HepG2 (cell line): ENCODE results near the gene SH3PXD2A. TPM values are rescaled to one million over a fixed set of nuclear protein-coding genes. Genes with fewer than 3 reads are reported as not detected.

ENCODE experiments used
- ELF3 ChIP-seq: IDR thresholded peaks from 2 replicates; pipeline ENCODE4 v1.6.1; 2016; ENCODE audit warnings: missing genetic modification reagents, missing compliant biosample characterization
- FOXP4 ChIP-seq: sonication (generic); formaldehyde crosslinking; IDR thresholded peaks from 2 replicates; pipeline ENCODE4 v1.4.0; 2020; ENCODE audit warnings: missing genetic modification reagents
- NCOA2 ChIP-seq: sonication (generic); formaldehyde crosslinking; IDR thresholded peaks from 2 replicates; pipeline ENCODE4 v1.8.0; 2022; ENCODE audit warnings: inconsistent platforms
- POLR2G ChIP-seq: fragments of 200-400 bp; formaldehyde crosslinking; IDR thresholded peaks from 2 replicates; pipeline ENCODE4 v1.6.1; 2018; ENCODE audit warnings: mild to moderate bottlenecking, low read depth, low read length, moderate library complexity
- PRPF4 ChIP-seq: fragments of 200-400 bp; formaldehyde crosslinking; IDR thresholded peaks from 2 replicates; pipeline ENCODE4 v1.6.1; 2016; ENCODE audit warnings: low read length, low read depth; ENCODE audit not compliant: poor library complexity, severe bottlenecking
- SAP130 ChIP-seq: IDR thresholded peaks from 2 replicates; pipeline ENCODE4 v1.6.1; 2016; ENCODE audit warnings: low read depth
- SIN3A ChIP-seq: IDR thresholded peaks from 2 replicates; pipeline ENCODE4 v1.6.1; 2011; ENCODE audit warnings: low read depth, mild to moderate bottlenecking, control low read depth, low read length, borderline replicate concordance
- TCF7 ChIP-seq: sonication (generic); IDR thresholded peaks from 2 replicates; pipeline ENCODE4 v1.6.1; 2016; ENCODE audit warnings: antibody characterized with exemption, low read depth
- TEAD3 ChIP-seq: optimal IDR thresholded peaks from 2 replicates; pipeline ENCODE3; 2016; ENCODE audit warnings: borderline replicate concordance
- ZBTB4 ChIP-seq: sonication (generic); formaldehyde crosslinking; IDR thresholded peaks from 2 replicates; pipeline ENCODE4 v1.4.0; 2020; ENCODE audit warnings: missing genetic modification reagents, mild to moderate bottlenecking, borderline replicate concordance
- ZFP1 ChIP-seq: IDR thresholded peaks from 2 replicates; pipeline ENCODE4 v1.6.1; 2016
- ZFP36 ChIP-seq: fragments of 150-350 bp; IDR thresholded peaks from 2 replicates; pipeline ENCODE4 v1.6.1; 2018; ENCODE audit warnings: borderline replicate concordance, low read length, low read depth; ENCODE audit not compliant: partially characterized antibody
- ZGPAT ChIP-seq: IDR thresholded peaks from 2 replicates; pipeline ENCODE4 v1.6.1; 2016; ENCODE audit warnings: mild to moderate bottlenecking
- ZMYM3 ChIP-seq: sonication (generic); formaldehyde crosslinking; IDR thresholded peaks from 2 replicates; pipeline ENCODE4 v1.5.1; 2020; ENCODE audit warnings: mild to moderate bottlenecking, missing genetic modification reagents
- ZNF264 ChIP-seq: sonication (generic); formaldehyde crosslinking; IDR thresholded peaks from 2 replicates; pipeline ENCODE4 v1.4.0; 2020; ENCODE audit warnings: missing genetic modification reagents
- polyA plus RNA-seq, 8 experiments: library from polyadenylated mRNA; depleted of rRNA in 3 of 8; stranded (reverse) in 7 of 8; unstranded in 1 of 8; fragments of >200 nt; fragmentation: Illumina TruSeq in 4 of 8; extraction: Trizol in 4 of 8; gene quantifications; 2 replicates each; pipeline versions ENCODE4 v1.2.1 to v1.2.3, GENCODE V29; 2011 to 2016; ENCODE audit warnings: low read depth in 4 of 8, missing spikeins in 1 of 8, mixed read lengths in 1 of 8; ENCODE audit not compliant: insufficient read depth in 1 of 8
- total RNA-seq, 5 experiments: library from RNA; depleted of rRNA; stranded (reverse); fragments of >200 nt; fragmentation: Illumina TruSeq; extraction: Trizol; gene quantifications; 2 replicates each; pipeline ENCODE4 v1.2.3, GENCODE V29; 2016; ENCODE audit warnings: low read depth in 1 of 5
- TF ChIP-seq, protein P1 (sequence below): sonication (generic); formaldehyde crosslinking; IDR thresholded peaks from 2 replicates; pipeline ENCODE4 v1.5.1; 2020; ENCODE audit warnings: mild to moderate bottlenecking, missing genetic modification reagents, moderate library complexity
- TF ChIP-seq, protein P2 (sequence below): sonication (generic); formaldehyde crosslinking; IDR thresholded peaks from 2 replicates; pipeline ENCODE4 v1.5.1; 2020; ENCODE audit warnings: mild to moderate bottlenecking, moderate library complexity, missing genetic modification reagents

SH3PXD2A gene
- total and polyA plus RNA-seq, 2 of the 13 experiments (the other 11 are each of a cell fraction or from before 2014, with no cell fraction given): 11.1 to 11.3 TPM

DNA sequence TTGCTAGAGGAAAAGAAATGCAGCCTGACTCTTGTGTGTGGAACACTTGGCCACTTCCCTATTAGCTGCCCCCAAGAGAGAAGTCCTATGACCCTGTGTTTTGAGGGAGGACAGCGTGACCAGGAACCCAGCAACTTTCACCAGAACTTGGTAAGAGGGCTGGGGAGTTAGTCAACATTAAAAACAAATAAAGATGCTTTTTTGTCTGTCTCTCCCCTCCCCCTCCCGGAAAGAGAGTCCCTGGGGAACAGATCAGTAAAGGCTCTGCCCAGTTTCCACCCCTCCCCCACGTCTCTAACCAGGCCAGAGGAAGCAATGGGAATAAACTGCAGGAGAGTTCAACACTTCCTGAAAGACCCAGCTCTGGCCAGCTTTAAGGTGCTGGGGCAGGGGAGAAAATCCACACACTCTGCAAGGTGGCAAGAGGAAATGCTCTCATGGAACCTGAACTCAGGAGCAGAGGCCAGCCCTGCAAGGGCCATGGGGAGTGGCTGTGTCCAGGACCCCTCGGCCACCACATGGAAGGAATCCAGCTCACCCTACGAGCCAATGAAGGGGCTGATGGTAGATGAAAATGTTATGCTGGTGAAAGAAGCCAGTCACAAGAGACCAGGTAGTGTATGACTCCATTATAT is 21.5 kb downstream of the SH3PXD2A start (continued):
- TF ChIP-seq, protein P1, sequence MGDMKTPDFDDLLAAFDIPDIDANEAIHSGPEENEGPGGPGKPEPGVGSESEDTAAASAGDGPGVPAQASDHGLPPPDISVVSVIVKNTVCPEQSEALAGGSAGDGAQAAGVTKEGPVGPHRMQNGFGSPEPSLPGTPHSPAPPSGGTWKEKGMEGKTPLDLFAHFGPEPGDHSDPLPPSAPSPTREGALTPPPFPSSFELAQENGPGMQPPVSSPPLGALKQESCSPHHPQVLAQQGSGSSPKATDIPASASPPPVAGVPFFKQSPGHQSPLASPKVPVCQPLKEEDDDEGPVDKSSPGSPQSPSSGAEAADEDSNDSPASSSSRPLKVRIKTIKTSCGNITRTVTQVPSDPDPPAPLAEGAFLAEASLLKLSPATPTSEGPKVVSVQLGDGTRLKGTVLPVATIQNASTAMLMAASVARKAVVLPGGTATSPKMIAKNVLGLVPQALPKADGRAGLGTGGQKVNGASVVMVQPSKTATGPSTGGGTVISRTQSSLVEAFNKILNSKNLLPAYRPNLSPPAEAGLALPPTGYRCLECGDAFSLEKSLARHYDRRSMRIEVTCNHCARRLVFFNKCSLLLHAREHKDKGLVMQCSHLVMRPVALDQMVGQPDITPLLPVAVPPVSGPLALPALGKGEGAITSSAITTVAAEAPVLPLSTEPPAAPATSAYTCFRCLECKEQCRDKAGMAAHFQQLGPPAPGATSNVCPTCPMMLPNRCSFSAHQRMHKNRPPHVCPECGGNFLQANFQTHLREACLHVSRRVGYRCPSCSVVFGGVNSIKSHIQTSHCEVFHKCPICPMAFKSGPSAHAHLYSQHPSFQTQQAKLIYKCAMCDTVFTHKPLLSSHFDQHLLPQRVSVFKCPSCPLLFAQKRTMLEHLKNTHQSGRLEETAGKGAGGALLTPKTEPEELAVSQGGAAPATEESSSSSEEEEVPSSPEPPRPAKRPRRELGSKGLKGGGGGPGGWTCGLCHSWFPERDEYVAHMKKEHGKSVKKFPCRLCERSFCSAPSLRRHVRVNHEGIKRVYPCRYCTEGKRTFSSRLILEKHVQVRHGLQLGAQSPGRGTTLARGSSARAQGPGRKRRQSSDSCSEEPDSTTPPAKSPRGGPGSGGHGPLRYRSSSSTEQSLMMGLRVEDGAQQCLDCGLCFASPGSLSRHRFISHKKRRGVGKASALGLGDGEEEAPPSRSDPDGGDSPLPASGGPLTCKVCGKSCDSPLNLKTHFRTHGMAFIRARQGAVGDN (CRISPR knock-in tag): peak; percentile 78
- TF ChIP-seq ELF3 (CRISPR knock-in tag): peak; percentile 98
- peak; percentile 97 for TF ChIP-seq PRPF4
- TF ChIP-seq TCF7: peak; percentile 68
- 0 out of 2 replicates have a peak, but pooled peaks have one; percentile 78 for TF ChIP-seq SIN3A
- TF ChIP-seq ZGPAT (CRISPR knock-in tag): peak; percentile 79
- TF ChIP-seq ZFP1 (CRISPR knock-in tag): peak; percentile 58; the same call in 1 of the 2 replicates
- TF ChIP-seq, protein P2, sequence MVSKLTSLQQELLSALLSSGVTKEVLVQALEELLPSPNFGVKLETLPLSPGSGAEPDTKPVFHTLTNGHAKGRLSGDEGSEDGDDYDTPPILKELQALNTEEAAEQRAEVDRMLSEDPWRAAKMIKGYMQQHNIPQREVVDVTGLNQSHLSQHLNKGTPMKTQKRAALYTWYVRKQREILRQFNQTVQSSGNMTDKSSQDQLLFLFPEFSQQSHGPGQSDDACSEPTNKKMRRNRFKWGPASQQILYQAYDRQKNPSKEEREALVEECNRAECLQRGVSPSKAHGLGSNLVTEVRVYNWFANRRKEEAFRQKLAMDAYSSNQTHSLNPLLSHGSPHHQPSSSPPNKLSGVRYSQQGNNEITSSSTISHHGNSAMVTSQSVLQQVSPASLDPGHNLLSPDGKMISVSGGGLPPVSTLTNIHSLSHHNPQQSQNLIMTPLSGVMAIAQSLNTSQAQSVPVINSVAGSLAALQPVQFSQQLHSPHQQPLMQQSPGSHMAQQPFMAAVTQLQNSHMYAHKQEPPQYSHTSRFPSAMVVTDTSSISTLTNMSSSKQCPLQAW: peak; percentile 73
- no peak for TF ChIP-seq POLR2G
- TF ChIP-seq ZFP36: no peak
- peak; percentile 85 for TF ChIP-seq SAP130 (CRISPR knock-in tag)
- TF ChIP-seq ZBTB4: no peak
- TF ChIP-seq NCOA2 (CRISPR knock-in tag): peak; percentile 75
- TF ChIP-seq TEAD3 (CRISPR knock-in tag): peak; percentile 55
- peak; percentile 66; the same call in 1 of the 2 replicates for TF ChIP-seq ZNF264 (CRISPR knock-in tag)
- peak; percentile 65; the same call in 1 of the 2 replicates for TF ChIP-seq ZMYM3 (CRISPR knock-in tag)
- peak; percentile 81 for TF ChIP-seq FOXP4
